HG03460 (cell line): ENCODE data around the gene FAF1.

ENCODE experiments used
- ATAC-seq: cut with Tn5 transposase; IDR thresholded peaks from one replicate; pipeline ENCODE4 v1.9.1; 2021; ENCODE audit not compliant: unreplicated experiment

Gene FAF1

GRCh38 chr1:50658459-50659076 is 301.5 kb downstream of the FAF1 start:
- ATAC-seq, result no peak

DNA sequence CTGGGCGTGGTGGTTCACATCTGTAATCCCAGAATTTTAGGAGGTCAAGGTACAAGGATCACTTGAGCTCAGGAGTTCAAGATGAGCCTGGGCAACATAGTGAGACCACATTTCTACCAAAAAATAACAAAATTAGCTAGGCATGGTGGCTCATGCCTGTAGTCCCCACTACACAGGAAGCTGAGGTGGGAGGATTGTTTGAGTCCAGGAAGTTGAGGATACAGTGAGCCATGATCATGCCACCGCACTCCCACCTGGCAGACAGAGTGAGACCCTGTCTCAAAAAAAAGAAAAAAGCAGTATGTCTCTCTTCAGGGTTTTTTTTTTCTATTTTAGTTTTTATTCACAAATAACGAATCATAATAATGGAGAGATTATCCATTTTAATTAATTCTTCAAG is 303.1 kb downstream of the FAF1 start:
- ATAC-seq, result no peak

DNA sequence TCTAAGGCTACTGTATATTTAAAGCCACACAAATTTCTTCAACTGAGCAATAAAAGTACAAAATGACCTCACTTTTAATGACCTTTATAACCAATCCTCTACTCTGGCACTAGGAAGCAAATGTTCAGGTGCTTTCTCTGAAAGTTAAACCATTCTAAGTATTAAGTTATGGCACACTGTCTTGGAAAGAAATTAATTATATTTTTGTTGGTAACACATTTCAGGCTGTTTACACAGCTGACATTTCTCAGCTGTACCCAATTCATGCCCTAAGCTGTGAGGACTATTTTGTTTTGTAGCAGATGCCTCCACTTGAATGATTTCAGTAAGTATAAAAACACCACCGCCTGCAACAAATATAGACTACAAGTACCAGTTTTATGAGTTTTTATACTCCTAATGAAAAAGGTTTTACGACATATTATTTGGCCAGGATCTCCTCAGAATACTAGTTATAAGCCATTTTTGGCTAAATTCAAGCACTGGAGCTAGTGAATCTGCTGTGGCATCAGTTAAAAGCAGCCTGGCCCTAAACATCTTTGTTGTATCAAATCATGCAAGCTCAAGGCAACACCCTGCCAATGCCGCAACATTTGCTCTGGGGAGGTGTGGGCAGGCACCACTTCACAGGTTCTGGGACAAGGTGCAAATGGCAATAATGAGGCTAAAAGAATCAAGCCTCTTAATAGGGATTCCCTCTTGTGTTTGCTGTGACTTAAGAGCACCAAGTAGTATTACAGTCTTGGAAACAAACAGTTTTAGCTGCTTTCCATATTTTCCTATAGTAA is 308.4 kb downstream of the FAF1 start:
- no peak for ATAC-seq

DNA sequence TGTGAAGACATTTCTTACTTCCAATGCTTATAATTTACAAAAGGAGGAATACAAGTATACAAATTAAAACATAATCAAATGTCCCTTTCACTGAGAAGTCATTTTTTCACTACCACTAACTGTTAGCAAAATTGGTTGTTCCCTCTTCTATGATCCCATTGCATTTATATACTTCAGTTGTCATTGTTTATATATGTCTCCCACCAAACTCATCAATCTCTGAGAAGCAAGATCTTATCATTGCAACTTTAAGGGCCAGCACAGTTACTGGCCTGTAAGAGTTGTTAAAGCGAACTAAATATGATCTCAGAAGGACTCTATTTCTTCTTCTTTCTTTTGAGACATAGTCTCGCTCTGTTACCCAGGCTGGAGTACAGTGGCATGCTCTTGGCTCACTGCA is 313.5 kb downstream of the FAF1 start:
- no peak for ATAC-seq

DNA sequence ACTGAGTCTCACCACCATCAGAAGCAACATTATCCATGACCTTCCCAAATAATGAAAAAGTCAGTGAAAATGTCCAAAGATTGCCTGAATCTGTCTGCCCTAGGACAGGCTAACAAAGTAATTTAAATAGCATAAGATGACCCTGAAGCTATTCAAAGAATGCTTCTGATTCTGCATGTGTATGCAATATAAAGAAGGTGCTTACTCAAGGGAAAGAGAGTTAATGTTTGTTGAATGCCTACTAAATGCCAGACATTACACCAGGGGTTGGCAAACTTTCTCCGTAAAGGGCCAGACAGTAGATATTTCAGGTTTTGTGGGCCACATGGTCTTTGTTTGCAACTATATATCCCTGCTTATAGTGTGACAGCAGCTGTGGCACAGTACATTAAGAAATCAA is 314.9 kb downstream of the FAF1 start:
- ATAC-seq, result no peak

- ATAC-seq, result no peak
Observed at GRCh38 chr1:50644447-50645105, 315.5 kb downstream of the FAF1 start.

DNA sequence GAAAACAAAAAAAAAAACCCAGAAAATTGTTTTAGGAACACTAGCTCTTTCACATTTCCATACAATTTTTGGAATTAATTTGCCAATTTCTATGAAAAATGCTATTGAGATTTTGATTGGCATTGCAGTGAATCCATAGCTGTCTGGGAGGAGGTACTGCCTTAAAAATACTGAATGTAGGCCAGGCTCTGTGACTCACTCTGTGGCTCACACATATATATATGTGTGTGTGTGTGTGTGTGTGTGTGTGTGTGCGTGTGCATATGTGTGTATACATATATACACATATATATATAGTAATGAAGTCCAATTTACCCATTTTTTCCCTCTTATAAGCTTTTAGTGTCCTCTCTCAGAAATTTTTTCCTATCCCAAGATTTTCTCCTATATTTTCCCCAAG is 322.6 kb downstream of the FAF1 start:
- ATAC-seq, result no peak

- no peak for ATAC-seq
Observed at GRCh38 chr1:50634251-50634650, 325.8 kb downstream of the FAF1 start.

- ATAC-seq, result no peak
Observed at GRCh38 chr1:50633465-50633864, 326.6 kb downstream of the FAF1 start.

DNA sequence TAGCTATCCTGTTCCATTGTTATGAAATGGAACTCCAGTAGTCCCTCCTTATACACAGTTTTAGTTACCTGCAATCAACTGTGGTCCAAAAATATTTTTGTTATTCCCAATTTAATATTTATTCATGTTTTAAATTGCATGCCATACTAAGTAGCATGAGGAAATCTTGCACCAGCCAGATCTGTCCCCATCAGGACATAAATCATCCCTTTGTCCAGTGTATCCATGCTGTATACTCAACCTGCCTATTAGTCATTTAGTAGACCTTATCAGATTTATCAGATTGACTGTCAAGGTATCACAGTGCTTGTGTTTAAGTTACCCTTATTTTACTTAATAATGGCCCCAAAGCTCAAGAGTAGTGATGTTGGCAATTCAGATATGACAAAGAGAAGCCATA is 328.9 kb downstream of the FAF1 start:
- ATAC-seq, result no peak

DNA sequence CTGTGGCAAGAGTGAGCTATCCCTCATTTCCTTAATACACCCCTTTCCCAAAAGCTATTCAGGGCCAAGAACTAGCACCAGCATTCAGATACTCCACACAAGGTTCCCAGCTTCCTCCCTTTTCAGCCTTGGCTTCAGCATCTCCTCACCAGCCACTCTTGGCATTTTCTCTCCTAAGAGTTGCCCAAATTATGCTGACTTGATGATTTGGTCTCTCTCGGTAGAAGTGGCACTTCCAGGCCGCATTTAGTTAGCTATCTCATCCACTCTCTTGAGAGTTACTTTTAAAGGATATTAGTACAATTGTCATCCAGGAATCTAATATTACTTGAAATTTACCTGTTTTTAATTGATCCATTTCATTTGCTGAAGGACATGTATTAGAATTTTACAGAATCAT is 337.8 kb downstream of the FAF1 start:
- ATAC-seq, result no peak

- no peak for ATAC-seq
Observed at GRCh38 chr1:50620680-50621329, 339.3 kb downstream of the FAF1 start.

DNA sequence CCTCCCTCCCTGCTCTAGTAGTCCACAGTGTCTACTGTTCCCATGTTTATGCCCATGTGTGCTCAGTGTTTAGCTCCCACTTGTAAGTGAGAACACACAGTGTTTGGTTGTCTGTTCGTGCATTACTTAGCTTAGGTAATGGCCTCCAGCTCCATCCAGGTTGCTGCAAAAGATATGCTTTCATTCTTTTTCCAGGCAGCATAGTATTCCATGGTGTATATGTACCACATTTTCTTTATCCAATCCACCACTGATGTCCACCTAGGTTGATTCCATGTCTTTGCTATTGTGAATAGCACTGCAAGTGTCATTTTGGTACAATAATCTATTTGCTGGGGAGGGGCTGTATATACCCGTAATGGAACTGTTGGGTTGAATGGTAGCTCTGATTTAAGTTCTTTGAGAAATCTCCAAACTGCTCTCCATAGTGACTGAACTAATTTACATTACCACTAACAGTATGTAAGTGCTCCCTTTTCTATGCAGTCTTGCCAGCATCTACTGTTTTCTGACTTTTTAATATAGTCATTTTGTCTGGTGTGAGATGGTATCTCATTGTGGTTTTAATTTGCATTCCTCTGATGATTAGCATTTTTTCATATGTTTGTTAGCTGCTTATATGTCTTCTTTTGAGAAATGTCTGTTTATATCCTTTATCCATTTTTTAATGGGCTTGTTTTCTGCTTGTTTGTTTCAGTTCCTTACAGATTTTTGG is 344.9 kb downstream of the FAF1 start:
- no peak for ATAC-seq

GRCh38 chr1:50611675-50612074 is 348.4 kb downstream of the FAF1 start:
- no peak for ATAC-seq

DNA sequence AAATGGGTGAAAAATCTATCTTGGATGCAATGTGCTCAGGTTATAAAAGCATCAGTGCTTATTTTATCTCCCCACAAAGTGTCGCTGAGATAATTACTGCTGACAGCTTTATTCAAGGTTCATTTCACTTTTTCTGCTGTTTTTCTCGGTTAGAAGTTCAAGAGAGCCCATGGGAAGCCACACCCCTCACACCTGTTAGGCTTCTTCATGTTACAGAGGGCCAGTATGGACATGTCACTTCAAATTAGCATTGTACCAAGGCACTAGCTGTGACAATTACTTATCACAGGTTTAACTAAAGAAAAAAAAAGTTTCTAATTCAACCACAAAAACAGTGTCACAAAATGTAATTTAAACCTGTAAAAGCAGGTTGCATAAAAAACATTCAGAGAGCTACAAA is 349.5 kb downstream of the FAF1 start:
- no peak for ATAC-seq

DNA sequence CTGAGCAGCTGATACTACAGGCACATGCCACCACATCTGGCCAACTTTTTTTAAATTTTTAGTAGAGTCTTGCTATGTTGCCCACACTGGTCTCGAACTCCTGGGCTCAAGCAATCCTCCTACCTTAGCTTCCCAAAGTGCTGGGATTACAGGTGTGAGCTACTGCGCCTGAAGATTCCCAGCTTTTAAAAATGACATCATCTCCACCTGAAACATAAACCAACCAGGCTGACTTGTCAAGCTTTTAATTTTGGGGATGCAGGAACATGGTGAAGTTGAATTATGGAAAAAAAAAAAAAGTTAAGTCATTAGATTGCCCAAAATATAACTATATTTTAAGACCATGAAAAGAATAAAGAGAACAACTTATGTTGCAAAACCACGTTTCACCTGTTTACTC is 350.6 kb downstream of the FAF1 start:
- ATAC-seq, result no peak

DNA sequence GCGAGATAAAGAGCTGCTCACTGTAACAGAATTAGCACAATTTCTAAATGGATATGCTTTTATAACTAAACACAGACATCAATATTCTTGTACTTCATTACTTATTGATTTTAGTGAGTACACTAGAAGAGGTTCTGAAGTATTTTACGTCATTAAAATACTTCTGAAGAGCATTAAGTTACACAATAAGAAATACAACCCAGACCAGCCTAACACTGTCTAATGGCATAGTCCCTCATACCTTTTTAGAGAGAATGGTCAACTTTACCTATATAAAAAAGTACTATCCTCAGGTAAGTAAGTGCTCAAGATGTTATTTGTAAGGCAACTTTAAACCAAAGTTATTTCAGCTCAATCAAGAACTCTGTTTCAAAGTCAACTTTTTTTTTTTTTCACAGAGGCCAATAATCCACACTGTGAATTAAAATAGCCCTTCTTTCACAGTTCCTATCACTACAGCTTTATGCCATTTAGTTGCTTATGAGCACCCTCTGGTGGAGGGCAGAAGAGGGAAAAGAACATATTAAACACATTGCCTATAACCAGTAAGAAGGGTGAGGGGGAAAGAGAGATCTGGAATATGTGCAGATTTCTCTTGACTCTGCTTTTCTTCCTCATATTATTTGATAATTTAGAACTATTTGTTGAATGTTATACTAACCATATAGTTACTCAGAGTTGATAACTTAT is 354.7 kb downstream of the FAF1 start:
- ATAC-seq, result no peak

DNA sequence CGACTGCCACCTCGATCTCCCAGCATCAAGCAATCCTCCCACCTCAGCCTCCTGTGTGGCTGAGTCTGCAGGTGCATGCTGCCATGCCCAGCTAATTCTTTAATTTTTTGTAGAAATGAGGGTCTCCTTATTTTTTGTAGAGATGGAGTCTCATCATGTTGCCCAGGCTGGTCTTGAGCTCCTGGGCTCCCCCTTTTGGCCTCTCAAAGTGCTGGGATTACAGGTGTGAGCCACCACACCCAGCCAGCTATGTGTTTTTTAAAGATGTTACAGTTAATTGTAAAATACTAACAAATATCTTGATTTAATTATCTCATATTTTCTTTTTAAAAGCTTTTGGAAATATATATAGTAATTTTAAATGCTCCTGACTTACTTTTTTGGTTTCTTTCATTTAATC is 355.5 kb downstream of the FAF1 start:
- no peak for ATAC-seq

GRCh38 chr1:50603274-50604271 is 356.5 kb downstream of the FAF1 start:
- no peak for ATAC-seq
